ENCODE data around the gene SERPINA6. TPM values are rescaled to one million over a fixed set of nuclear protein-coding genes. Genes with fewer than 3 reads are reported as not detected.
"Not testable (repeated sequence)": the region's sequence is repeated elsewhere in the genome, so short reads cannot be mapped to it uniquely, and the experiment has no call there.

SERPINA6 gene
- polyA plus RNA-seq, 1 donor from 2014 or later: not detected

- H3K27ac Mint-ChIP-seq: no peak overlapping the region
- peaks cover 4% of the 10 kb centered on the region for H3K36me3 Mint-ChIP-seq
- H3K4me3 Mint-ChIP-seq: no peak overlapping the region
- H3K27me3 Mint-ChIP-seq: no peaks in the 10 kb centered on the region
- peaks cover 4 to 13% (median 8%) of the 10 kb centered on the region in 3 donors for H3K9me3 Mint-ChIP-seq
- H3K4me1 Mint-ChIP-seq: no peaks in the 10 kb centered on the region
These were observed 20.0 kb downstream of the SERPINA6 start for GRCh38 chr14:94303111-94303510.

GRCh38 chr14:94298130-94298529 lies 25.0 kb downstream of the SERPINA6 start:
- Mint-ChIP-seq H3K36me3 (peaks cover 2% of the 10 kb centered on the region), H3K4me3 (no peak overlapping the region), H3K27ac (no peak overlapping the region), H3K4me1 (no peaks in the 10 kb centered on the region), H3K27me3 (peaks cover 3% of the 10 kb centered on the region), H3K9me3 (peaks cover 3 to 7% (median 6%) of the 10 kb centered on the region in 3 donors)

GRCh38 chr14:94296181-94296545 lies 27.0 kb downstream of the SERPINA6 start:
- H3K27ac Mint-ChIP-seq, H3K4me3 Mint-ChIP-seq, H3K36me3 Mint-ChIP-seq, H3K4me1 Mint-ChIP-seq, H3K27me3 Mint-ChIP-seq, H3K9me3 Mint-ChIP-seq: not testable (repeated sequence)

- H3K4me1 Mint-ChIP-seq: no peaks in the 10 kb centered on the region
- peaks cover 3% of the 10 kb centered on the region for H3K27me3 Mint-ChIP-seq
- no peak overlapping the region for H3K27ac Mint-ChIP-seq
- peaks cover 0 to 6% (median 6%) of the 10 kb centered on the region in 3 donors for H3K9me3 Mint-ChIP-seq
- H3K36me3 Mint-ChIP-seq: peaks cover 2% of the 10 kb centered on the region
- H3K4me3 Mint-ChIP-seq: no peak overlapping the region
These were observed 27.6 kb downstream of the SERPINA6 start for GRCh38 chr14:94295360-94296180.

GRCh38 chr14:94293578-94293924 lies 29.6 kb downstream of the SERPINA6 start:
- Mint-ChIP-seq H3K4me3 (no peak overlapping the region), H3K36me3 (no peaks in the 10 kb centered on the region), H3K9me3 (peaks cover 0 to 5% (median 3%) of the 10 kb centered on the region in 3 donors), H3K27ac (no peak overlapping the region), H3K4me1 (no peaks in the 10 kb centered on the region), H3K27me3 (peaks cover 3% of the 10 kb centered on the region)

- Mint-ChIP-seq H3K36me3 (no peaks in the 10 kb centered on the region), H3K4me1 (no peaks in the 10 kb centered on the region), H3K4me3 (no peak within 1 kb of the TSS), H3K27ac (no peak within 1 kb of the TSS), H3K9me3 (peaks cover 2 to 5% (median 3%) of the 10 kb centered on the region in 3 donors), H3K27me3 (peaks cover 3% of the 10 kb centered on the region)
These were observed 30.1 kb downstream of the SERPINA6 start, which contains the start of gene SERPINA10 for GRCh38 chr14:94292872-94293577. TSS of gene SERPINA10 (minus strand) at chr14:94293268. CDS start at chr14:94290593, 2,675 bp downstream.

GRCh38 chr14:94292526-94292871 lies 30.6 kb downstream of the SERPINA6 start:
- H3K27ac Mint-ChIP-seq: no peak overlapping the region
- no peaks in the 10 kb centered on the region for H3K36me3 Mint-ChIP-seq

GRCh38 chr14:94291906-94292525 lies 31.1 kb downstream of the SERPINA6 start:
- no peak overlapping the region for H3K27ac Mint-ChIP-seq
- H3K36me3 Mint-ChIP-seq: no peaks in the 10 kb centered on the region
- no peaks in the 10 kb centered on the region for H3K4me1 Mint-ChIP-seq
- peaks cover 2% of the 10 kb centered on the region for H3K27me3 Mint-ChIP-seq
- H3K4me3 Mint-ChIP-seq: no peak overlapping the region
- peaks cover 3 to 6% (median 5%) of the 10 kb centered on the region in 3 donors for H3K9me3 Mint-ChIP-seq

More at GRCh38 chr14:94292526-94292871, 30.6 kb downstream of the SERPINA6 start:
- H3K9me3 Mint-ChIP-seq: peaks cover 3 to 6% (median 5%) of the 10 kb centered on the region in 3 donors
- H3K4me3 Mint-ChIP-seq: no peak overlapping the region
- no peaks in the 10 kb centered on the region for H3K4me1 Mint-ChIP-seq
- H3K27me3 Mint-ChIP-seq: peaks cover 2% of the 10 kb centered on the region

- Mint-ChIP-seq H3K9me3 (peaks cover 0 to 6% (median 5%) of the 10 kb centered on the region in 3 donors), H3K4me1 (no peaks in the 10 kb centered on the region), H3K4me3 (no peak overlapping the region), H3K27ac (no peak overlapping the region), H3K36me3 (no peaks in the 10 kb centered on the region), H3K27me3 (peaks cover 2% of the 10 kb centered on the region)
These were observed 31.8 kb downstream of the SERPINA6 start for GRCh38 chr14:94291159-94291905.

- Mint-ChIP-seq H3K27me3 (peaks cover 2% of the 10 kb centered on the region), H3K36me3 (no peaks in the 10 kb centered on the region), H3K4me1 (no peaks in the 10 kb centered on the region), H3K27ac (no peak overlapping the region), H3K4me3 (no peak overlapping the region), H3K9me3 (peaks cover 0 to 6% (median 1%) of the 10 kb centered on the region in 3 donors)
These were observed 32.9 kb downstream of the SERPINA6 start for GRCh38 chr14:94290197-94290596.

- H3K27ac Mint-ChIP-seq: no peak overlapping the region
These were observed 34.3 kb downstream of the SERPINA6 start for GRCh38 chr14:94288610-94289465.

GRCh38 chr14:94285158-94285557 lies 38.0 kb downstream of the SERPINA6 start:
- no peak overlapping the region for H3K27ac Mint-ChIP-seq
- no peak overlapping the region for H3K4me3 Mint-ChIP-seq
- peaks cover 0 to 6% (median 0%) of the 10 kb centered on the region in 3 donors for H3K9me3 Mint-ChIP-seq
- H3K27me3 Mint-ChIP-seq: no peaks in the 10 kb centered on the region
- no peaks in the 10 kb centered on the region for H3K36me3 Mint-ChIP-seq
- H3K4me1 Mint-ChIP-seq: no peaks in the 10 kb centered on the region

More at GRCh38 chr14:94288610-94289465, 34.3 kb downstream of the SERPINA6 start:
- Mint-ChIP-seq H3K36me3 (no peaks in the 10 kb centered on the region), H3K27me3 (peaks cover 2% of the 10 kb centered on the region), H3K4me1 (no peaks in the 10 kb centered on the region), H3K9me3 (peaks cover 0 to 6% (median 1%) of the 10 kb centered on the region in 3 donors), H3K4me3 (no peak overlapping the region)

GRCh38 chr14:94284221-94284620 lies 38.9 kb downstream of the SERPINA6 start:
- H3K4me3 Mint-ChIP-seq: no peak overlapping the region
- H3K27me3 Mint-ChIP-seq: no peaks in the 10 kb centered on the region
- no peak overlapping the region for H3K27ac Mint-ChIP-seq
- peaks cover 0 to 6% (median 0%) of the 10 kb centered on the region in 3 donors for H3K9me3 Mint-ChIP-seq
- no peaks in the 10 kb centered on the region for H3K36me3 Mint-ChIP-seq
- H3K4me1 Mint-ChIP-seq: no peaks in the 10 kb centered on the region

All from IgD-negative memory B cell (primary cell).